Activated CD4-positive, alpha-beta memory T cell treated with anti-CD3 and anti-CD28 coated beads, Interleukin-2, amount 10 ng/mL, durations not matched to agents 7 days and 5 days (primary cell): ENCODE measurements around the gene PPIL1. TPM values are rescaled to one million over a fixed set of nuclear protein-coding genes. Genes with fewer than 3 reads are reported as not detected.

ENCODE experiments used
- CTCF ChIA-PET: fragments of 350-600 bp; sonication (Branson Sonifier 250); formaldehyde crosslinking; loops from one replicate; lab custom pipeline; 2021; ENCODE audit warnings: antibody characterized with exemption, inconsistent platforms; lab: Charles Lee
- POLR2A ChIA-PET: fragments of 350-600 bp; sonication (Branson Sonifier 250); formaldehyde crosslinking; loops from one replicate; lab custom pipeline; 2021; ENCODE audit warnings: antibody characterized with exemption; lab: Charles Lee
- DNase-seq: peaks from one replicate; pipeline ENCODE4 v3.0.0-alpha.2; 2020
- H3K27ac Mint-ChIP-seq: one replicate; pipeline ENCODE4 v1.8.0; 2021; ENCODE audit warnings: mild to moderate bottlenecking, mixed read lengths
- H3K27me3 Mint-ChIP-seq: one replicate; pipeline ENCODE4 v1.8.0; 2021; ENCODE audit warnings: mixed read lengths
- H3K36me3 Mint-ChIP-seq: one replicate; pipeline ENCODE4 v1.8.0; 2021; ENCODE audit warnings: low read depth, mixed read lengths
- H3K4me1 Mint-ChIP-seq: one replicate; pipeline ENCODE4 v1.8.0; 2021; ENCODE audit warnings: mixed read lengths
- H3K4me3 Mint-ChIP-seq: one replicate; pipeline ENCODE4 v1.8.0; 2021; ENCODE audit warnings: mild to moderate bottlenecking, mixed read lengths
- H3K9me3 Mint-ChIP-seq: one replicate; pipeline ENCODE4 v1.8.0; 2021; ENCODE audit warnings: mixed read lengths
- total RNA-seq, 2 experiments: library from RNA; stranded (reverse); gene quantifications; one replicate each; pipeline ENCODE4 v1.2.3, GENCODE V29; 2021

Gene PPIL1
- total RNA-seq, 2 experiments from 2014 or later, result 22.8 to 24.3 TPM

DNA sequence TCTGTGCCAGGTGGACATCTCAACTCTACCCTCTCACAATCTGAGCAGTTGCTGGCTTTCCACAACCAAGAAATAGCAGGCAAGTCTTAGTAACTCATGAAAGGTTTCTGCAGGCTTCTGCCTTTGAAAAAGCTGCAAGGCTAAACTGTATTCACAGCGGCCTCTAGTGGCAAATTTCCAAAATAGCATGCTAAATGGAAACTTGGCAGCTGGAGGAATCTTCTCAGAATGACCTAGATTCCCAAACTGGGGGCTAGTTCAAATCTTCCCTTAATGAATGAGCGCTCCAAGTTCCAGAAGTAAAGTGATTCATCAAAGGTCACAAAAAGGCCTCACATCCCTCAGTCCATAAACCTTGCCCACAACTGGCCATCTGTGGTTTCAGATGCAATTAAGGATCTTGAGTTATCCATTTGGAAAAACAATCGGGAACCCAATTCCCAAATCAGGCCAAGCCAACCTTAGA is 23.4 kb downstream of the PPIL1 start:
- no peaks in the 10 kb centered on the region for H3K27me3 Mint-ChIP-seq
- H3K4me3 Mint-ChIP-seq, result no peak overlapping the region
- CTCF ChIA-PET, result interaction anchor here (0.6 to 6.8 kb wide), 22 partner anchors 8 to 867 kb away, joined by 3 to 89 read pairs (median 4); no protein-coding TSS in a partner anchor
- no peak overlapping the region for H3K27ac Mint-ChIP-seq
- POLR2A ChIA-PET, result interaction anchor here (1.0 to 5.4 kb wide), 5 partner anchors 9 to 82 kb away, joined by 3 to 24 read pairs (median 6); partner anchors contain the start of genes C6orf89 and PPIL1
- no peaks in the 10 kb centered on the region for H3K9me3 Mint-ChIP-seq
- peak; percentile 46 for DNase-seq
- peaks cover 34% of the 10 kb centered on the region for H3K36me3 Mint-ChIP-seq
- H3K4me1 Mint-ChIP-seq, result peaks cover 5% of the 10 kb centered on the region

GRCh38 chr6:36850021-36850420 is 24.6 kb downstream of the PPIL1 start:
- ChIA-PET CTCF (interaction anchor here (1.0 to 6.8 kb wide), 11 partner anchors 13 to 121 kb away, joined by 3 to 89 read pairs (median 7); no protein-coding TSS in a partner anchor), POLR2A (interaction anchor here (5.4 kb wide), 1 partner anchor 25 kb away, joined by 24 read pairs; the partner anchor contains the start of gene PPIL1)
- no peaks in the 10 kb centered on the region for H3K9me3 Mint-ChIP-seq
- peaks cover 5% of the 10 kb centered on the region for H3K4me1 Mint-ChIP-seq
- peaks cover 28% of the 10 kb centered on the region for H3K36me3 Mint-ChIP-seq
- H3K27me3 Mint-ChIP-seq, result no peaks in the 10 kb centered on the region
- no peak overlapping the region for H3K27ac Mint-ChIP-seq
- H3K4me3 Mint-ChIP-seq, result no peak overlapping the region
- DNase-seq, result no peak

GRCh38 chr6:36848658-36849441 is 25.8 kb downstream of the PPIL1 start:
- ChIA-PET CTCF (interaction anchor here (1.0 to 6.8 kb wide), 3 partner anchors 65 to 82 kb away, joined by 4 to 89 read pairs (median 48); no protein-coding TSS in a partner anchor), POLR2A (interaction anchor here (0.9 to 5.4 kb wide), 3 partner anchors 11 to 26 kb away, joined by 3 to 24 read pairs (median 5); partner anchors contain the start of gene PPIL1)
- H3K4me1 Mint-ChIP-seq, result peaks cover 3% of the 10 kb centered on the region
- H3K9me3 Mint-ChIP-seq, result no peaks in the 10 kb centered on the region
- H3K27me3 Mint-ChIP-seq, result peaks cover 3% of the 10 kb centered on the region
- peaks cover 17% of the 10 kb centered on the region for H3K36me3 Mint-ChIP-seq
- DNase-seq, result no peak
- no peak overlapping the region for H3K4me3 Mint-ChIP-seq
- no peak overlapping the region for H3K27ac Mint-ChIP-seq

GRCh38 chr6:36847991-36848390 is 26.6 kb downstream of the PPIL1 start:
- POLR2A ChIA-PET, result interaction anchor here (0.9 kb wide), 1 partner anchor 18 kb away, joined by 5 read pairs; no protein-coding TSS in a partner anchor
- H3K27ac Mint-ChIP-seq, result no peak overlapping the region

GRCh38 chr6:36847152-36847551 is 27.5 kb downstream of the PPIL1 start:
- Mint-ChIP-seq H3K9me3 (no peaks in the 10 kb centered on the region), H3K4me1 (no peaks in the 10 kb centered on the region), H3K4me3 (no peak overlapping the region), H3K27ac (no peak overlapping the region), H3K27me3 (peaks cover 3% of the 10 kb centered on the region), H3K36me3 (peaks cover 8% of the 10 kb centered on the region)
- ChIA-PET CTCF (interaction anchor here (0.8 to 6.8 kb wide), 5 partner anchors 27 to 171 kb away, joined by 4 to 89 read pairs (median 5); partner anchors contain the start of gene C6orf89), POLR2A (no interaction called here)
- DNase-seq, result no peak

More at GRCh38 chr6:36847991-36848390, 26.6 kb downstream of the PPIL1 start:
- no peak for DNase-seq
- peaks cover 3% of the 10 kb centered on the region for H3K27me3 Mint-ChIP-seq
- CTCF ChIA-PET, result interaction anchor here (0.8 to 6.8 kb wide), 4 partner anchors 26 to 170 kb away, joined by 4 to 89 read pairs (median 5); no protein-coding TSS in a partner anchor
- no peaks in the 10 kb centered on the region for H3K9me3 Mint-ChIP-seq
- H3K4me3 Mint-ChIP-seq, result no peak overlapping the region
- peaks cover under 1% of the 10 kb centered on the region for H3K4me1 Mint-ChIP-seq
- peaks cover 12% of the 10 kb centered on the region for H3K36me3 Mint-ChIP-seq

DNA sequence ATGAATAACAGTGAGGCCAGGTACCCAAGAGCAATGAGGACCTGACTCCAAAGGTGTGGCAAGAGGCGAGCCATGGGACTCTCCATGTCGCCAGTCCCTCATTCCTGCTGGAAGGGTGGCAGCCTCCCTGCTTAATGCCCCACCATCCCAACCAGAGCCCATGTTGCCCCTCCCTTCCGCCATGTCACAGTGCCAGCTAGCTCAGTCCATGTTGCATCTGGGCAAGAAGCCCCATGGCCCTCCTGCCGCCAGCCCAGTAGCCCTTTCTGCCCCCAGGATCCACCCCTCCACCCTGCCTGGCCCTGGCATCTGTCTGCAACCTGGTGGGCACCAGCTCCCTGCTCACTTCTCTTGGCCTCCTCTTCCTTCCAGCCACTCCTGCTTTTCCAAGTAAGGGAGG is 29.4 kb downstream of the PPIL1 start:
- no peaks in the 10 kb centered on the region for H3K36me3 Mint-ChIP-seq
- POLR2A ChIA-PET, result no interaction called here
- CTCF ChIA-PET, result interaction anchor here (1.7 to 2.4 kb wide), 2 partner anchors 40 to 230 kb away, joined by 6 read pairs; partner anchors contain the start of gene C6orf89
- no peaks in the 10 kb centered on the region for H3K9me3 Mint-ChIP-seq
- H3K4me3 Mint-ChIP-seq, result no peak overlapping the region
- H3K4me1 Mint-ChIP-seq, result peaks cover 8% of the 10 kb centered on the region
- DNase-seq, result no peak
- H3K27ac Mint-ChIP-seq, result no peak overlapping the region
- H3K27me3 Mint-ChIP-seq, result peaks cover 13% of the 10 kb centered on the region

GRCh38 chr6:36844232-36845170 is 30.1 kb downstream of the PPIL1 start:
- Mint-ChIP-seq H3K27me3 (peaks cover 17% of the 10 kb centered on the region), H3K9me3 (no peaks in the 10 kb centered on the region), H3K4me3 (no peak overlapping the region), H3K36me3 (no peaks in the 10 kb centered on the region), H3K4me1 (peaks cover 10% of the 10 kb centered on the region), H3K27ac (no peak overlapping the region)
- no peak for DNase-seq
- ChIA-PET POLR2A (no interaction called here), CTCF (interaction anchor here (0.5 to 1.7 kb wide), 2 partner anchors 103 to 229 kb away, joined by 3 to 6 read pairs; no protein-coding TSS in a partner anchor)

- no peak overlapping the region for H3K27ac Mint-ChIP-seq
Observed at GRCh38 chr6:36843170-36843569, 31.4 kb downstream of the PPIL1 start.

DNA sequence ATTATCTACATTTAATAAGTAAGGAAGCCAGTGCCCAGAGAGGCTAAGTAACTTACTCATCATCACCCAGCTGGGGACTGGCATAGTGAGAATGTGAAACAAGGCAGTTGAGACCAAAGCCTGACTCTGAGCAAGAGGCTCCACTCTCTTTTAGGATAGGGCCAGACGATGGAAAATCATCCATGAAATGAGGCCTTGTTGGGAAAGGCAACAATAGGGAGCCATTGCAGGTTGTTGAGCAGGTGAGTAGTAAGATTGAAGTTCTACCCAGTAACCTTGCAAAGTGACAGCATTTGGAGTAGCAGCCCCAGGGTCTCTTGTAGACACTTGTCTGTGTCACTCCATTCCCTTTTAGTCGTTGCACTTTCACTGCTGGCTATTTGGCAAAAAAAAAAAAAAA is 32.8 kb downstream of the PPIL1 start:
- H3K9me3 Mint-ChIP-seq, result no peaks in the 10 kb centered on the region
- peaks cover 37% of the 10 kb centered on the region for H3K27me3 Mint-ChIP-seq
- ChIA-PET POLR2A (no interaction called here), CTCF (interaction anchor here (1.0 kb wide), 1 partner anchor 44 kb away, joined by 4 read pairs; the partner anchor contains the start of gene C6orf89)
- no peak overlapping the region for H3K27ac Mint-ChIP-seq
- DNase-seq, result no peak
- H3K4me3 Mint-ChIP-seq, result no peak overlapping the region
- H3K4me1 Mint-ChIP-seq, result peaks cover 14% of the 10 kb centered on the region
- H3K36me3 Mint-ChIP-seq, result no peaks in the 10 kb centered on the region

More at GRCh38 chr6:36843170-36843569, 31.4 kb downstream of the PPIL1 start:
- Mint-ChIP-seq H3K27me3 (peaks cover 27% of the 10 kb centered on the region), H3K4me3 (no peak overlapping the region), H3K36me3 (no peaks in the 10 kb centered on the region), H3K4me1 (peaks cover 14% of the 10 kb centered on the region), H3K9me3 (no peaks in the 10 kb centered on the region)
- ChIA-PET CTCF (interaction anchor here (1.3 kb wide), 1 partner anchor 8 kb away, joined by 5 read pairs; no protein-coding TSS in a partner anchor), POLR2A (no interaction called here)
- DNase-seq, result no peak

DNA sequence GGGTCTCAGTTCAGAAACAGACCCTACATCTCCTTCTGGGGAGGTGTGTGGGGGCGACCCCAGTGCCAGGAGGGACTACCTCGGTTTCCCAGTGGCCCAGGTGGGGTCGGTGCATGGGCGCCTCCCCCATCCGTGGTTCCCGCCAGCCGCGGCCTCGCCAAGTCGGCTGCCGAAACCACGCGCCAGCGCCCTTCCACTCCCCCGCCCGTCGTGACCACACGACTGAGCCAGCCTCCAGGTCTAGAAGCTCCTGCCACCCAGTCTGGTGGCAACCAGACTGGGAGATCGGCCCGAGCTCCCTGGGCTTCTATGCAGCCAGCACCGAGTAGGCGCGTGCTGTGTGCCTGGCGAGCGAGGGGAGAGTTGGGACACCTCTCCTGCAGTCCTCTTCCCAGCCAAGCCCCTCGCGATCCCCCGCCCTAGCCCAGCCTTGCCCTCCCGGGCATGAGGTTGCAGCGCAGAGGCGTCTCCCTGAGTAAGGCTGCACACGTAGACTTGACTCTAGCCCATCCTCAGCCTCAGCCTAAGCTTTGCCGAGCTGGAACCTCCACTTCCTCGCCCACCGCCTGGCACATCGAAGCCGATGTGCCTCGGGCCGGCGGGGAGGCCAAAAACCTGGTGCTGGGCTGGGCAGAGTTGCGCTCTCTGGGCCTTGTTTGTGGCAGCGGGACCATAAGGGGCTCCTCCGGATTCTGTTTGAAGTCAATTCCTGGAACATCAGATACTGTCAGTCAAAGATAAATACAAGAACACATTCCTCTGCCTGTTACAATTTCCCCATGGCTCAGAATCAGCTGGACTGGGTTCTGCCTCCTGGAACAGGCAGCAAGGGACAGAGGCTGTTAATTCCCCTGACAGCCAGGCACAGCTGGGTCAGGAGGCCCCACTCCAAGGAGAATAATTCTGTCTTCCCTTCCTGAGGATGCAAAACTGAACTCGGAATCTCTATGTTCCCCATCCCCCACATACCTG is 33.9 kb downstream of the PPIL1 start:
- H3K9me3 Mint-ChIP-seq, result no peaks in the 10 kb centered on the region
- POLR2A ChIA-PET, result interaction anchor here (1.0 kb wide), 1 partner anchor 10 kb away, joined by 3 read pairs; no protein-coding TSS in a partner anchor
- peak overlapping the region; percentile 68 for H3K4me3 Mint-ChIP-seq
- H3K36me3 Mint-ChIP-seq, result no peaks in the 10 kb centered on the region
- peaks cover 14% of the 10 kb centered on the region for H3K4me1 Mint-ChIP-seq
- no peak overlapping the region for H3K27ac Mint-ChIP-seq
- CTCF ChIA-PET, result interaction anchor here (1.0 to 1.5 kb wide), 2 partner anchors 13 to 45 kb away, joined by 4 read pairs; partner anchors contain the start of gene C6orf89
- peak; percentile 39 for DNase-seq
- peaks cover 42% of the 10 kb centered on the region for H3K27me3 Mint-ChIP-seq
